Choroid plexus epithelial cell (primary cell): ENCODE measurements around the gene GFPT1.
"Not testable (repeated sequence)": the region's sequence is repeated elsewhere in the genome, so short reads cannot be mapped to it uniquely, and the experiment has no call there.

ENCODE experiments used
- DNase-seq: peaks from one replicate; pipeline ENCODE4 v3.0.0-alpha.2; 2010; ENCODE audit warnings: low read depth
- H3K4me3 ChIP-seq: 2 replicates; pipeline ENCODE4 v1.5.1; 2011; ENCODE audit warnings: low read depth, mild to moderate bottlenecking, control low read depth, low read length, moderate library complexity
- TF ChIP-seq, protein P1 (sequence below): conservative IDR thresholded peaks from 2 replicates; pipeline ENCODE4 v1.5.1; 2011; ENCODE audit warnings: low read depth, mild to moderate bottlenecking, control low read depth, inconsistent platforms, low read length, moderate library complexity

The GFPT1 gene

DNA sequence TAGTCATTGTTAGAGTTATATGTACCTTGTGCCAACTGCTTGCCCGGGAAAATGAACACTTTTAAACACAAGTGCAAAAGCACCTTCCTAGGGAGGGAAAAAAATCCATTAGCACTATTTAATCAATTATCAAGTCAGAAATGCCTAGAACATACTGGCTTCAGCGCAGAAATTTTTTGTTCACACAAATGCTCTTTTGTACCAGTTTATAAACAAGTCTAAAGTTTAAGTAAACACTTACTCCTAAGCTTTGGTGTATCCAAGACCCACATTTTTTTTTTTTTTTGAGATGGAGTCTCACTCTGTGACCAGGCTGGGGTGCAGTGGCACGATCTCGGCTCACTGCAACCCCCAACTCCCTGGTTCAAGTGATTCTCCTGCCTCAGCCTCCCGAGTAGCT, 30.6 kb downstream of the GFPT1 start:
- DNase-seq = no peak
- no peak overlapping the region for H3K4me3 ChIP-seq
- TF ChIP-seq, protein P1, sequence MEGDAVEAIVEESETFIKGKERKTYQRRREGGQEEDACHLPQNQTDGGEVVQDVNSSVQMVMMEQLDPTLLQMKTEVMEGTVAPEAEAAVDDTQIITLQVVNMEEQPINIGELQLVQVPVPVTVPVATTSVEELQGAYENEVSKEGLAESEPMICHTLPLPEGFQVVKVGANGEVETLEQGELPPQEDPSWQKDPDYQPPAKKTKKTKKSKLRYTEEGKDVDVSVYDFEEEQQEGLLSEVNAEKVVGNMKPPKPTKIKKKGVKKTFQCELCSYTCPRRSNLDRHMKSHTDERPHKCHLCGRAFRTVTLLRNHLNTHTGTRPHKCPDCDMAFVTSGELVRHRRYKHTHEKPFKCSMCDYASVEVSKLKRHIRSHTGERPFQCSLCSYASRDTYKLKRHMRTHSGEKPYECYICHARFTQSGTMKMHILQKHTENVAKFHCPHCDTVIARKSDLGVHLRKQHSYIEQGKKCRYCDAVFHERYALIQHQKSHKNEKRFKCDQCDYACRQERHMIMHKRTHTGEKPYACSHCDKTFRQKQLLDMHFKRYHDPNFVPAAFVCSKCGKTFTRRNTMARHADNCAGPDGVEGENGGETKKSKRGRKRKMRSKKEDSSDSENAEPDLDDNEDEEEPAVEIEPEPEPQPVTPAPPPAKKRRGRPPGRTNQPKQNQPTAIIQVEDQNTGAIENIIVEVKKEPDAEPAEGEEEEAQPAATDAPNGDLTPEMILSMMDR = no peak

DNA sequence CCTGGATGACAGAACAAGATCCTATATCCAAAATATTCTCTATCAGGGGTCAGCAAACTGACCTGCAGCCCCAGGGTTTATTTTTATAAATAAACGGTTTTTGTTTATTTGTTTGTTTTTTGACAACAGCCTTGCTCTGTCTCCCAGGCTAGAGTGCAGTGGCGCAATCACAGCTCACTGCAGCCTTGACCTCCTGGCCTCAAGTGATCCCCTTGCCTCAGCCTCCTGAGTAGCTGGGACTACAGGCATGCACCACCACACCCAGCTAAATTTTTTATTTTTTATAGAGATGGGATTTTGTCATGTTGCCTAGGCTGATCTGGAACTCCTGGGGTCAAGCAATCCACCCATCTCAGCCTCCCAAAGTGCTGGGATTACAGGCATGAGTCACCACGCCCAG, 32.1 kb downstream of the GFPT1 start:
- not testable (repeated sequence) for H3K4me3 ChIP-seq, DNase-seq

- DNase-seq = peak; percentile 8
- TF ChIP-seq, protein P1 = no peak
- H3K4me3 ChIP-seq = no peak overlapping the region
Measured at GRCh38 chr2:69353360-69353759, 33.7 kb downstream of the GFPT1 start.

DNA sequence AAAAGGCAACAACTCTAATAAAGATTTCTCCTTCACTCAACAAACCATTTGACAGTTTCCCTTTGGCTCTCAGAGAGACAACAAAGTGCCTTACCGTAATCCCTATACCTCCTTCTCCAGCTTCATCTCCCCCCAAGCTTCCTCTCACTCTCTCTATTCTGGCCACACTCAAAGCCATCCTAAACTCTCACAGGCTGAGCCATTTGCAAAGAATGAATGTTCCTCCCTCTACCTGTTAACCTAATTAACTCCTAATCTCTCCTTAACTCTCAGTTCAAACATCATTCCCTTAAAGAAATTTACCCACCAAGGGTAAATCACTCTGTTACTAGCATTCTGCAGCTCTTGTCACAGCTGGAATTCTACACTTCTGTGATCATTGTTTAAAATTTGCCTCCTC, 38.2 kb downstream of the GFPT1 start:
- TF ChIP-seq, protein P1 = no peak
- no peak overlapping the region for H3K4me3 ChIP-seq
- DNase-seq = no peak

DNA sequence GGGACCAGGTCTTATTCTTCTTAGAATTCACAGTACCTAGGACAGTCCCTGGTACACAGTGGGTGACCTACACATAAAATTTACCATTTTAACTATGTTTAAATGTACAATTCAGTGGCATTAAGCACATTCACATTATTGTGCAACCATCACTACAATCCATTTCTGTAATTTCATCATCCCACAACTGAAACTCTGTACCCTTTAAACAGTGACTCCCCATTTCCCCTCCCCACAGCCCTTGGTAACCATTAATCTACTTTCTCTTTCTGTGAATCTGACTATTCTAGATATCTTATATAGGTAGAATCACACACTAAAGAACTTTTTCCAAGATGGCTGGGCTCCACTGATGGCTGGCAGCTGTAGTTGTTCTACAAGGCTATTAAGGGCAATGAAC, 41.6 kb downstream of the GFPT1 start:
- TF ChIP-seq, protein P1 = no peak
- peak; percentile 46 for DNase-seq
- no peak overlapping the region for H3K4me3 ChIP-seq

- H3K4me3 ChIP-seq = no peak overlapping the region
- TF ChIP-seq, protein P1 = no peak
- no peak for DNase-seq
Measured at GRCh38 chr2:69344305-69344704, 42.7 kb downstream of the GFPT1 start.

DNA sequence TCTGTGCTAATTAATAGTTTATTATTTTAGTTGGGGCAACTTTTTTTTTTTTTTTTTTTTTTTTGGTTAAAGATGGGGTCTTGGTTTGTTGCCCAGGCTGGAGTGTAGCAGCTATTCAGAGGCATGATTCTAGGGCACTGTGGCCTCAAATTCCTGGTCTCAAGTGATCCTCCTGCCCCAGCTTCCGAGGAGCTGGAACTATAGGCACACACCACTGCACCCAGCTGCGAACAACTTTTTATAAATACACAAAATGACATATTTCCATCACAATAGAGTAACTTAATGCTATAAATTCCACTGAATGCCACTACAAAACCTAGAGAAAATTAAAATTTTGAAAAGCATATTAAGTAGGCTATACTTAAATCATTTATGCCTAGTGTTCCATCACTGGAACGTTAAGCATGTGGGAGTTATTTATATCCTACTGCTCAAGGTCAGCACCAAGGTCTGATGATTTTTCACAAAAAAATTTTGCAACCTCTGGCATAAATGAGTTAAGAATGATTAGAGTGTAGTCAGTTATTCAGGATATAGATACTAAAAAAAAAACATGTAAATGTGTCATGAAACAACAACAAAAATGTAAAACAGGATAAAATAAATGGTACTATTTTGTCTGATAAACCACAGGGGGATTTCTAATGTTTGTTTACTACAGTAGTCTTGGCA, 46.8 kb downstream of the GFPT1 start:
- peak; percentile 85 for DNase-seq
- no peak overlapping the region for H3K4me3 ChIP-seq
- TF ChIP-seq, protein P1 = no peak
